Cardiac fibroblast (primary cell): ENCODE results near the gene ATP6V0A4.

Source experiments
- DNase-seq, 2 donors: peaks; one replicate each; pipeline versions ENCODE4 v3.0.0 to v3.0.0-alpha.2; 2010; ENCODE audit warnings: low read depth in 2 of 2
- H3K4me3 ChIP-seq, 2 donors: replicated peaks in 1 of 2; 1 replicate in 1 of 2; 2 replicates in 1 of 2; pipeline ENCODE4 v1.5.1; 2011; ENCODE audit warnings: low read depth in 2 of 2, low read length in 2 of 2, mild to moderate bottlenecking in 2 of 2, moderate library complexity in 1 of 2
- CTCF ChIP-seq: IDR thresholded peaks from one replicate; pipeline ENCODE4 v1.5.1; 2011; ENCODE audit warnings: low read depth, mild to moderate bottlenecking, low read length, inconsistent platforms

Gene ATP6V0A4

GRCh38 chr7:138670594-138670993 is 127.4 kb downstream of the ATP6V0A4 start:
- no peak for TF ChIP-seq CTCF
- H3K4me3 ChIP-seq, result no peak overlapping the region
- no peak for DNase-seq

DNA sequence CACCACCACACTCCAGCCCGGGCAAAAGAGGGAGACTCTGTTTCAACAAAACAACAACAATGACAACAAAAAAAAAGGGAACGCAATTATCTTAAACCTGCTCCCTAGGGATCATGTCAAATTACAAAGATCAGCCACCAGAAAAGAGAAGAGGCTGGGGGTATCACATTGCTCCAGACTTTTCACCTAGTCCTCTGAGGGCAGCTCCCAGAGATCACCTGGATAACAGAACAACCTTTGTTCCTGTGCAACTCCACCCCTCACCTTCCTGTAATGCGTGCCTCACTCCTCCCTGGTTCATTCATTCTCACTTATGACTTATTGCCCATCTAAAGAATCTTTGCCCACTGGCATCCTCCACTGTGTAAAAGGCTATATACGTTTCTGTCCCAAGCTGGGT is 128.6 kb downstream of the ATP6V0A4 start:
- DNase-seq, result no peak
- H3K4me3 ChIP-seq, result no peak overlapping the region
- no peak for TF ChIP-seq CTCF

DNA sequence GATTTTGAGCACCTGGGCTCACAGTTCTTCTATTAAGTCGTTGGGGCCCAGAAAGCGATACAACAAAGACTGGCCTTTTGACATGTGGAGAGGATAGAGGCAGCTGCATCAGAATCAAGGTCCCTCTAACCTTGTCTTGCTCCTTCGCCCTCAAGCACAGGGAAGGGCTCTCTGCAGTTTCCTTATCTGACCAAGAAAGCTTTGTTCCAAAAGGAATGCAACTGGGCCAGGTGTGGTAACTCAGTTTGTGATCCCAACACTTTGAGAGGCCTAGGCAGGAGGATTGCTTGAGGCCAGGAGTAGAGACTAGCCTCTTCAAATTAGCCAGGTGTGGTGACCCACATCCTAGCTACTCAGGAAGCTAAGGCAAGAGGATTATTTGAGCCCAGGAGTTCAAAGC is 129.1 kb downstream of the ATP6V0A4 start:
- no peak overlapping the region for H3K4me3 ChIP-seq
- no peak for DNase-seq
- no peak for TF ChIP-seq CTCF

GRCh38 chr7:138668229-138668596 is 129.8 kb downstream of the ATP6V0A4 start:
- no peak for TF ChIP-seq CTCF
- no peak for DNase-seq
- H3K4me3 ChIP-seq, result no peak overlapping the region

- no peak for DNase-seq
- TF ChIP-seq CTCF, result no peak
- no peak overlapping the region for H3K4me3 ChIP-seq
These were observed 130.3 kb downstream of the ATP6V0A4 start for GRCh38 chr7:138667535-138668228.

DNA sequence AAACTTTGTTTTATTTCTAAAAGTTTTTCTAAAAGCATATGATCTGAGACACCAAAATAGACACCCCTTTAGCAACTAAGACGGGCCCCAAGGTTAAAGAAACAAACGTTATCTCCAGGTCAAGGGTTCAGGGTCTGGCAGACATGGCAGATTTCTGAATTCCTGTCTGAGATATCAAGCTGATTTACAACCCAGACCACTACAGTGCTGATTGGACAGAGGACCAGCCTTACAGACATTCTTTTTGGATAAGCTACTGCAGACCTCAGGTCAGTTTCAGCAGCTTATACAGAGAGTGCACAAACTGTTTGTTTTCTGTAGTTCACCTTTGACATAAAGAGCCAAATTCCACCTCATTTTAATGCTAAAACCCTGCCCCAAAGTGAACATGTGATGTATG is 131.6 kb downstream of the ATP6V0A4 start:
- no peak for TF ChIP-seq CTCF
- DNase-seq, result peak in 1 of 2 donors; percentile 3
- no peak overlapping the region for H3K4me3 ChIP-seq

GRCh38 chr7:138665669-138666140 is 132.3 kb downstream of the ATP6V0A4 start:
- H3K4me3 ChIP-seq, result no peak overlapping the region
- no peak for TF ChIP-seq CTCF
- DNase-seq, result no peak
